DMS114 treated with DMSO at 0.1 percent for 48 hours (cell line): ENCODE results near the gene SOWAHB.
"Not testable (repeated sequence)": the region's sequence is repeated elsewhere in the genome, so short reads cannot be mapped to it uniquely, and the experiment has no call there.

Experiments
- DNase-seq: peaks from one replicate; lab custom pipeline; 2025; ENCODE audit not compliant: unreplicated experiment; lab: John Stamatoyannopoulos, UW

The SOWAHB gene

DNA sequence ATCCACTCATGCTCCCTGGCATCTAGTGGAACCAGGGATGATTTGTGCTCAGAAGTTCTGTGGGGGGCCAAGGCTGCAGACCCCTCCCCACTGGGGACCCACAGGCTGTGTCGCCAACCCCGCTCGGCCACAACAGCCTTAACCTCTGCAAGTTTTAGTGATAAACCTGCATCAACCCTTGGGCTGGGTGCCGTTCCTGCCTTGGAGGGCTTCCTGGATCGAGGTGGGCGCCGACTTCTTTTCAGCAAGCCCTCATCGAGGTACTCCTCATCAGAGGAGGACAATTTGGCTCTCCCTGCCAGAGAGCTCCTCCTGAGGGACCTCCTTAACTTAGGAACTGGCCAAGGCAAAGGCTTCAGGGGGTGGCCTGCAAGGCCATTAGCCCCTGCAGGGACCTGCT is 1.9 kb downstream of the SOWAHB start:
- no peak for DNase-seq

DNA sequence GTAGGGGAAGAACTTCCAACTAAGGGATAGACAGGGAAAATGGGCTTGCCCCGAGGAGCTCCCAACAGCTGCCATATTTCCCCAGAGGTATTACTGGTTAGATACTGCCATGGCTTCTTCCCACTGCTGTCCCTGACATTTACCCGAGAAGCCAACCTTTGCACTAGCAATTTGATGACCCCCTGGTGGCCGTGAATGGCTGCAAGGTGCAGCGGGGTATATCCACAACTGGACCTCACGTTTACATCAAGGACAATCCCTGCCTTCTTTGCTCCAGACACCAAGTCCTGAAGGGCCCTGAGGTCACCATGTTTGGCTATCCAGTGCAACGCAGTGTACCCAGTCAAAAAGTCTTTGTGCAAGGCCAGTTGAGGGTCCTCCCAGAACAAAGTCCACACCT is 2.3 kb downstream of the SOWAHB start:
- DNase-seq = no peak

DNA sequence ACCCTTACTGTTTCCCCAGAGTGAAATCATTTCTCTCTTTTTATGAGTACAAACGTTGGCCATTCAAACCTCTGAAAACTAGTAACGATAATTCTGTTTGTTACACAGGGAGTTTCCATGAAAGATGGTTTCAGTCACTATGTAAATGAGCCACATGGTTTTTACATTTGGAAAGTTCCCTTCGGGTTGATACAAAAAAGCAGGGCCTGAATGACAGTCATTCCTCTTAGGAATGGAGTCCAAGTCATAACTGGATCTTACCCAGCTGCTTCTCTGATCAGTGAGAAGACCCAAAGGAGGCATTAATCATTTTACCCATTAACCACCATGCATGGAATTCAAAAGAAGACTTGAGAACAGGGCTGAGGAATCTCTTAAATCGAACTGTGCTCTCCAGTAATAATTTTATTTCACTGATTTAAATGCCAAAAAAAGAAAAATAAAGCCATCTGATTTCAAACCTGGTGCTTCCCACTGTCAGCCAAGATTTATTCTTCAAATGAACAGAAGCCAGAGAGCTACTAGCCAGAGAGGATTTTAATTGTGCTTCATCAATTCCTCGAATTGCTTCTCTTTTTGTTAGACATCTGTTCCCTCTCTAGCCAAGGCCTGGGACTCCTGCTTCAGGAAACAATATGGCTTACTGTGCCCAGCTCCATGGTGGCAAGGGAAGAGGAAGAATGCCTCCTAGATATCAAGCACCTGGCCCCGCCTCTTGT is 3.2 kb downstream of the SOWAHB start:
- no peak for DNase-seq

DNA sequence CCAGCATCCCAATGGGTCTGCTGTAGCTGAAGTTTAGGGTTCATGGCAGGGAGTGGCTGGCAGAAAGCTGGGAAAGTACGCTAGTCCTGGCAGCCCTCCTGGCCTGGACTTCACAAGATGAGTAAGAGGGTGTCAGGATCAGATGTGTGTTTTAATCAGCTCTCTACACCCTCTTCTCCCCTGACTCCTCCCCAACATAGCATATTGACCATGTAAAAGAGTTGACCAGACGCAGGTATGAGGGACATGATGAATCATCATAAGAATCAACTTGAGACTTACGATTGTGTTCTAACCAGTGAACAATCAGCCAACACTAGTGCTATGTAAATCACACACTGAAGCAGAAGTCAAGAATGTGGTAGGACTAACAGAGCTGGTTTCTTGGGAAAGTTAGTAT is 5.3 kb downstream of the SOWAHB start:
- no peak for DNase-seq

DNA sequence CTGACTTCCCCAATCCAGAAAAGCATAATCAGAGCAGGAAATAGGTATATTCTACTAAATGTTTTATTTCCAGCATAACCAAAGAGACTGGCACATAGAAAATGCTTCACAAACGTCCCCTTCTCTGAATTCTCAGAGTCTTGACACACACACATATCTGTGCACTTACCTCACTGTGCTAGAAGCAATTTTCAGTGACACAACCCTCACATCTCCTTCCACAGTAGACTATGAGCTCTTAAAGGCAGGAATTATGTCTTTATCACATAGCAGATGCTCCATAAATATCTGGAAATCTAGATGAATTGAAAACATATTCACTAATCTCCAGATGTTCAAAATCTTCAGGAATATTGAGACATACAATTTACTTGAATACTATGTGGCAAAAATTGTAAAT is 5.9 kb downstream of the SOWAHB start:
- no peak for DNase-seq

DNA sequence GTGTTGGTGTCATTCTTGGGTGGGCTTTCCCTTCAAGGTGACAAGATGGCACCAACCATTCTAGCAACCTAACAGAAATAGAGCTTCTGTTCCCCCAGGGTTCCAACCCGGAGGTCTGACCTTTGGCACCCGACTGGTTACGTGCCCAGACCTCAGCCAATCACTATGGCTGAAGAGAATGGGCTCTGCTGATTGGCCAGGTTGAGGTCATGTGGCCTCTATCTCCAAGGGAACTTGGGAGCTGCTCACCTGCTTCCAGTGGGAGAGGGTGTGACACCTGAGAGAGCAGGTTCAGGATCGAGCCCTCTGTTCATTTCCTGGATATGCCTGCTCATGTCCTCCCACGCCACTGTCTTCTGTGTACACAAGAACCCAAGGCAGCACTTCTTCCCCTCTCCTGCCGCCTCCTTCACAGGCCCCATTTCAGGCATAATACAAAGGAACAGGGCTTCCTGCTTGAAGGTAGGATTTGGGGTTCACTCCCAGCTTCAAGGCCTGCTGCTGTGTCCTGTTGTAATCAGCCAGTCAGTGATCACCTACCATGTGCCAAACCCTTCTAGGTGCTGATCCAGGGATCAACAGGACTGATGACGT is 11.0 kb downstream of the SOWAHB start:
- no peak for DNase-seq

DNA sequence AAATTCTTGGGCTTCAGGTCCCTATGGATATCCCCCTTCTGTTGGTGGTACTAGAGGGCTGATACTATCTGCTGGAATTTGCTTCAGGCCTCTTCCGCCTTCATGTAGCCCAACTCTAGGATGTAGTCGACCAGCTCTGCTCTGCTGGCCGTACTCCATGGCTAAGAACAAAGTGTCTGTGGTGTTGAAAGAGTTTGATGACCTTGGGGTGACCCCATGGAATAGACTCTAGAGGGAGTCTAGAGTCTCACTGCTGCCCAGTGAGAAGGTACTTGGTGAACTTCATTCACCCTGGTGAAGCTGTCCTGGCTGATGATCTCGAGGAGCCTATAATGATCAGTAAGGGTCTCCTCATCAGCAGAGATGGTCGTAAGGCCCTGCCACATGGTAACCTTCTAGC is 11.7 kb downstream of the SOWAHB start:
- DNase-seq = no peak

DNA sequence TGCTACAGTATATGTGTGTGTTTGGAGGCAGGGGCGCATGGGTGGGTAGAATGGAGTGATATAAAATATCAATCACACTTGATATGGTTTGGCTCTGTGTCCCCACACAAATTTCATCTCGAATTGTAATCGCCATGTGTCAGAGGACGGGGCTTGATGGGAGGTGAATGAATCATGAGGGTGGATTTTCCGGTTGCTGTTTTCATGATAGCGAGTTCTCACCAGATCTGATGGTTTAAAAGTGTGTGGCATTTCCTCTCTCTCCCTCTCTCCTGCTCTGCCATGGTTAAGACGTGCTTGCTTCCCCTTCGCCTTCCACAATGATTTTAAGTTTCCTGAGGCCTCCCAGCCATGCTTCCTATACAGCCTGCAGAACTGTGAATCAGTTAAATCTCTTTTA is 14.8 kb downstream of the SOWAHB start:
- DNase-seq = no peak

DNA sequence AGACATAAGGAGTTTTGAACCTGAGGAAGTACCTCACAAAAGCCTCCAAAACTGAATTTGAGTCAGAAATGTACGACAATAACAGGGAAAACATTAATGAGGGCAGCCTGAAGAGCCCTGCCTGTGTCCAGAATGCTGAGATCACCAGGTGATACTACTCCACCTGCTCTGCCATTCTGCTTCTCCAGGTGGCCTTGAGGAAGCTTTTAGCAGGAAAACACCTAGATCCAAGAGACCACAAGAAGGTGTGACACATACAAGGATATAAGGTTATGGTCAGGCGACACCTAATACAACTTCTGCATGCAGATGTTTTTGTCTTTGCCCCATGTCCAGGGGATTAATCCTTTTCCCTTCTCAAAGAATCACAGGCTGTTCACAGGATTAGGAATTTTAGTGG is 15.3 kb downstream of the SOWAHB start:
- no peak for DNase-seq

DNA sequence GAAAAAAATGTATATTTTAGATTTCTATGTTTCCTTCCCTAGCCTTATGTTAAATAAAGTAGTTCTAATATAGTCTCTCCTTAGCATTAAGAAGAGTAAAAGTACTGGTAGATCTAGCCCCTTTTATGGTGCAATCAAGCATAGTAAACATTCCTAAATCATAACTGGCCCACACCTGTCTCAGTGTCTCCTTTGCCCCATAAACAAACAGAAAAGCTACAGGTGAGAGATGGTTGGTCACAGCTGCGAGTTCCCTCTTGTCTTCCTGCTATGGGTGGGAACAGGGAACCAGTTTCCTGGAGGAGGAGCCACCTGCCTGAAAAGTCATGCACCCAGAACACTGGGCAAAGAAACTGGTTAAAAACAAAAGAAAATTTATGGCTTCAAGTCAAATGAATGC is 16.6 kb downstream of the SOWAHB start:
- no peak for DNase-seq

DNA sequence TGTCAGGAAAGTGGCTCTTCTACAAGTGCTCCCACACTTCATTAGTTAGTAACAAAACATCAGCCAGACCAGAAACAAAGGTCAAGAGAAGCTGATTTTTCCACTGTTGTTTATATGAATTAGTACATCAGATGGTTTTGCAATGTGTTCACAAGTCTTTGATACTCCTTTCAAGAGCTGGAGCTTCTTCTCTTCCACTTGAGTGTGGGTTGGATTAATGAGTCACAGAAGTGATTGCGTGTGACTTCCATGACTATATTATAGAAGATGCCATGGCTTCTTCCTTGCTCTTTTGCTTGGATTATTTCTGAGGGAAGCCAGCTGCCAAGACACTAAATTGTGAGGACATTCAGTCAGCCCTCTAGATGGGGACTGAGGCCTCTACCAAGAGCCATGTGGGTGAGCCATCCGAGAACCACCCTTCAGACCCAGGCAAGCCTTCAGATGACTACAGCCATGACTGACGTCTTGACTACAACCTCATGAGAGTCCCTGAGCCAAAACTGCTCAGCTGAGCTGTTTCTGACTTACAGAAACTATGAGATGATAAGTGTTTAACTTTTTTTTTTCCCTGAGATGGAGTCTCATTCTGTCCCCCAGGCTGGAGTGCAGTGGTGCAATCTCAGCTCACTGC is 18.1 kb downstream of the SOWAHB start:
- DNase-seq = no peak

DNA sequence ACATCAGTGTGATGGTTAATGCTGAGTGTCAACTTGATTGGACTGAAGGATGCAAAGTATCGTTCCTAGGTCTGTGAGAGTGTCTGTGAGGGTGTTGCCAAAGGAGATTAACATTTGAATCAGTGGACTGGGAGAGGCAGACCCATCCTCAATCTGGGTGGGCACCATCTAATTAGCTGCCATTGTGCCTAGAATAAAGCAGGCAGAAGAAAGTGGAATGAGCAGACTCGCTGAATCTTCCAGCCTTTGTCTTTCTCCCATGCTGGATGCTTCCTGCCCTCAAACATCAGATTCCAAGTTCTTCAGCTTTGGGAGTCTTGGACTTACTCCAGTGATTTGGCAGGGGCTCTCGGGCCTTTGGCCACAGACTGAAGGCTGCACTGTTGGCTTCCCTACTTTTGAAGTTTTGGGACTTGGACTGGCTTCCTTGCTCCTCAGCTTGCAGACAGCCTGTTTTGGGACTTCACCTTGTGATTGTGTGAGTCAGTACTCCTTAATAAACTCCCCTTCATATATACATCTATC is 19.2 kb downstream of the SOWAHB start:
- DNase-seq = not testable (repeated sequence)

DNA sequence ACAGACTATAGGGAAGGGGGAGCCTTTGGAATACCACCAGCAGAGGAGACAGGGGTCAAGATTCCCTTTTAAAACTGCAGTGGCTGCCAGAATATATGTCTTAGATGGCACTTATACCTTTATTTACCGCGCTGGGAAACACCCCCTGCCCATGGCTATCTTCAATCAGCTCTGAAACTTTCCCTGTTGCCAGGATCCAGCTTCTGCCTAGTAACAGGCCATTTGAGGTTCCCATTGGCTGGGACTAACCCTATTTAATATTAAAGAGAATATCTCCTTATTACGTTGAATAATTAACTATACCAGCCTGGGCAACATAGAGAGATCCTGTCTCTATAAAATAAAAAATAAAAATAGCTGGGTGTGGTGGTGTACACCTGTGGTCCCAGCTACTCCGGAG is 23.8 kb downstream of the SOWAHB start:
- no peak for DNase-seq

DNA sequence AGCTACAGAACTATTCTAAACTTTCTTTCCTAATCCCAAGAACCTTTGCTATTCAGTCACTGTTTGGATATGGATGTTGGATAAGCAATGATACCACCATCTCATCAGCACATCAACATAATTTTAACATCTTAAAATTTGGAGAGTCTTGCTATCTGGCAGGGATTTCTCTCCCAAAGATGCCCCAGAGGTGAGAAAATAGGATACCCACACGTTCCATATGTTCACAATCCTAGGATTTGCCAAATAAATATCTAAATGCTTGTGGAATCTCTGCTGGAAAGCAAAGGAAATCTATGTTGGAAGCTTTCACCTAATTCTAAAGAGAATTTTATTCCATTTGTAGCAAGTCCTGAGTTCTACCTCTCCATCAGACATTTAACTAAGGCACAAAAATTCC is 24.4 kb downstream of the SOWAHB start:
- DNase-seq = no peak

DNA sequence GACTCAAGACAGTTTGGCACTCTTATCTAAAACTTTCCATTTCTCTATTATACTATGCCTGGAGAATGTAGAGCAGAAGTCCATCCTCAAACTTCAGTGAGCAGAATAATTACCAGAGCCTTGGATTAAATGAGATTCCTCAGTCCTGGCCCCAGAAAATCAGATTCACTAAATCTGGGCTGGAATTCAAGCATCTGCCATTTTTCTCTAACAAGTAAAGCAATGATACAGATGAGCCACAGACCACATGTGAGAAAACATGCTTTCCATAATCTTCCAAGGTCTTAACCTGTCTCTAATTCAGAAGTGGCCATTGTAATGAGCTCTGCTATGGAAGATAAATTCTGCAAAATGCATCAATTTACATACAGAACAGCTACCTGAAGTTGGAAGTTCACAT is 25.4 kb downstream of the SOWAHB start:
- DNase-seq = no peak

DNA sequence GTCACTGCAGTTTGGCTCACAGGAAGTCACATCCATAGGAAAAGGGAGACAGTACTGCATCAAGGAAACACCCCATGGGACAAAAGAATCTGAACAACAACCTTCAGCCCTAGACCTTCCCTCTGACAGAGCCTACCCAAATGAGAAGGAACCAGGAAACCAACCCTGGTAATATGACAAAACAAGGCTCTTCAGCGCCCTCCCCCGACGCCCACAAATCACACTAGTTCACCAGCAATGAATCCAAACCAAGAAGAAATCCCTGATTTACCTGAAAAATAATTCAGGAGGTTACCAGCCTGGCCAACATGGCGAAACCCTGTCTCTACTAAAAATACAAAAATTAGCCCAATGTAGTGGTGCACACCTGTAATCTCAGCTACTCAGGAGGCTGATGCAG is 29.2 kb downstream of the SOWAHB start:
- DNase-seq = not testable (repeated sequence)

DNA sequence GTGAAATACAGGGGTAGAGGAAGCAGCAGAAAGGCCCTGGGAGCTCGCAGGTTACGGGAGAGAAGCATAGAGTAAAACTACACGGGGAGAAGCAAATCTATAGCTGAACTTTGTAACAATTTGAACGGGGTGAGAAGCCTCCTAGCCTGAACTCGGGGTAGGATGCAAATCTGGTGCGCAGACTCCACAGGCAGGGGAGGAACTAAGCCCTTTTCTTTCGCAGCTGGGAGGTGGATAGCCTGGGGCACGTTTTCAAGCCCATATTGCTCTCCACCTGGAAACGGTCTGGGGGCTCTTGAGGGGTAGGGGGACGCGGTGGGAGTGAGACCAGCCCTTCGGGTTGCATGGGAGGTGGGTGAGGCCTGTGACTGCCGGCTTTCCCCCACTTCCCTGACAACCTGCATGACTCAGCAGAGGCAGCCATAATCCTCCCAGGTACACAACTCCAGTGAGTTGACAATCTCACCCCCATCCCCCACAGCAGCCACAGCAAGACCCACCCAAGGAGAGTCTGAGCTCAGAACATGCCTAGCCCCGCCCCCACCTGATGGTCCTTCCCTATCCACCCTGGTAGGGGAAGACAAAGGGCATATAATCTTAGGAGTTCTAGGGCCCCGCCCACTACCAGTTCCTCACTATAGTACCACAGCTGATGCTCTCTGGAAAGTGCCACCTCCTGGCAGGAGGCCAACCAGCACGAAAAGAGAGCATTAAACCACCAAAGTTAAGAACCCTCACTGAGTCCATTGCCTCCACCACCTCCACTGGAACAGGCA is 29.9 kb downstream of the SOWAHB start:
- DNase-seq = no peak

DNA sequence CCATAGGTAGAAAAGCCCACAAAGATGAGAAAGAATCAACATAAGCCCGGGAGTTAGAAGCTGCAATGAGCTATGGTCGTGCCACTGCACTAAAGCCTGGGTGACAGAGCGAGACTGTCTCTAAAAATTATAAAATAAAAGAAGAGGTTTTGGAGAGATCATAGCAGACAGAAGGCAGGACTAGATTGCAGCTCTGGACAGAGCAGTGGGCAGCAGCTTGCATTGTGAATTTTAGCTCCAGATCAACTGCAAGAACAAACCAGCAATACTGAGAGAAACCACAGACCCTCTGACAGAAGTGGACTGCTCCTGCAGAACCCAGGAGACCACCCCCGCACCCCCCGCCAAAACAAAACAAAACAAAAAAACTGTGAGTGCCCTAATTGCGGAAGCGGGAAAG is 30.6 kb downstream of the SOWAHB start:
- no peak for DNase-seq

DNA sequence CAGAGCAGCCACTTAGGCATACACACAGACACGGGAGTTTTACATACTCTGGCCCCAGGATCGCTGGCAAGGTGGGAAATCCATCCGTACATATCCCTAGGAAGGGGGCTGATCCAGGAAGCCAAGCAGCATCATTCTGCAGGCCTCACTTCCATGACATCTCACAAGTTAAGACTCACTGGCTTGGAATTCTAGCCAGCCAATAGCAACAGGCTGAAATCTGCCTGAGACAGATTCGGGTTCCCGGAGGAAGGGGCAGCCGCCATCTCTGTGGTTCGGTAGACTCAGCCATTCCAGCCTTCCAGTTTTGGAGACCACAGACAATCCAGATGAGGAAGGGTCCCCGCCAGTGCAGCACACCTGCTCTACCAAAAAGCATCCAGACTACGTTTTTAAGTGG is 31.3 kb downstream of the SOWAHB start:
- no peak for DNase-seq

DNA sequence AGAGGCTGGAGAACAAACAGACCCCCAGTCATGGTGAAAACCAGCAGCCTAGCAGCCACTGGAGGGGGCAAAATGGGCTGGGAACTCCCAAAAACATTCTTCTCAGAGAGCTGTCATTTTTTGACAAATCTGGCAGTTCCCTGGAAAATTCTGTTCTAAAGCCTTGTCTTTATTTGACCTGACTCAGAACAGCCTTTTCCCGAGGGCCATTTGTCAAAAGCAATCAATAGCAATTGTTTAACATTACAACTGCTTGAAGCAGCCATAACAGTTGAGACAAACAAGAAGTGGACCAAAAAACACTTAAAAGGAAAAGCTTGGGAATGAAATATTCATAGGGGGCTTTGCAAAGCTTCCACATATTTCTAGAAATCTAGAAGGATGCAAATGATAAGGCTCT is 39.6 kb downstream of the SOWAHB start:
- DNase-seq = no peak

DNA sequence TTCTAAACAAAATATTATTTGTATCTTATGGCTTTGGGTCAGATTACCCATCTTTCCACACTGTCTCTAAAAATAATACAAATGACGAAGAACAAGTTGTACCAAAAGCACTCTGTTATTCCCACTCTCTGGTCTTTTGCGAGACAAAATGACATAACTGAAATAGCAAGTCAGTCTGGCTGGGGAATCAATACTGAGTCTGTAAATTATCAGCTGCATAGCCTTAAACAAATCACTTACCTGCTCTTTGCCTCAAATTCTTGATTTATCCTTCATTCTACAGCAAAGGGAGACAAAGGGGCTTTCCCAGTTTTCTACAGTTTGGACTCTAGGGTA is 40.9 kb downstream of the SOWAHB start:
- DNase-seq = no peak
